Parathyroid adenoma (tissue), 2 donors: ENCODE measurements around the gene HAAO.

Source experiments
- H2AFZ ChIP-seq: fragments of 300-600 bp; sonication (generic); one replicate; pipeline ENCODE4 v1.7.0; 2017; ENCODE audit warnings: antibody characterized with exemption, mild to moderate bottlenecking
- H3K27ac ChIP-seq: fragments of 300-600 bp; sonication (generic); one replicate; pipeline ENCODE4 v1.7.0; 2017
- H3K27me3 ChIP-seq: fragments of 300-600 bp; sonication (generic); one replicate; pipeline ENCODE4 v1.7.0; 2017; ENCODE audit warnings: low read length; ENCODE audit not compliant: control insufficient read depth, insufficient read depth
- H3K36me3 ChIP-seq: fragments of 300-600 bp; sonication (generic); one replicate; pipeline ENCODE4 v1.7.0; 2017; ENCODE audit warnings: low read length; ENCODE audit not compliant: control insufficient read depth, insufficient read depth
- H3K4me1 ChIP-seq: fragments of 300-600 bp; sonication (generic); one replicate; pipeline ENCODE4 v1.7.0; 2017; ENCODE audit warnings: control low read depth
- H3K4me2 ChIP-seq: fragments of 300-600 bp; sonication (generic); one replicate; pipeline ENCODE4 v1.7.0; 2017; ENCODE audit warnings: low read length
- H3K4me3 ChIP-seq: fragments of 300-600 bp; sonication (generic); one replicate; pipeline ENCODE4 v1.7.0; 2017; ENCODE audit warnings: low read depth, low read length
- H3K79me2 ChIP-seq: fragments of 300-600 bp; sonication (generic); one replicate; pipeline ENCODE4 v1.7.0; 2017; ENCODE audit warnings: control low read depth
- H3K9ac ChIP-seq: fragments of 300-600 bp; sonication (generic); one replicate; pipeline ENCODE4 v1.7.0; 2017; ENCODE audit warnings: mild to moderate bottlenecking
- H3K9me3 ChIP-seq: fragments of 300-600 bp; sonication (generic); one replicate; pipeline ENCODE4 v1.7.0; 2017; ENCODE audit warnings: low read length; ENCODE audit not compliant: control insufficient read depth
- CTCF ChIP-seq: fragments of 300-600 bp; sonication (generic); IDR thresholded peaks from one replicate; pipeline ENCODE4 v1.7.0; 2017; ENCODE audit warnings: antibody characterized with exemption, mild to moderate bottlenecking
- donor health status: primary hyperparathyroidism.

The HAAO gene

GRCh38 chr2:42758751-42759150 is 33.6 kb downstream of the HAAO start:
- TF ChIP-seq CTCF, result no peak
- no peaks in the 10 kb centered on the region for H3K79me2 ChIP-seq
- H3K4me2 ChIP-seq, result no peak overlapping the region
- no peaks in the 10 kb centered on the region for H3K4me1 ChIP-seq
- no peaks in the 10 kb centered on the region for H3K36me3 ChIP-seq
- no peak overlapping the region for H3K9ac ChIP-seq
- no peak overlapping the region for H2AFZ ChIP-seq
- H3K4me3 ChIP-seq, result no peak overlapping the region
- H3K27ac ChIP-seq, result no peak overlapping the region
- H3K9me3 ChIP-seq, result no peaks in the 10 kb centered on the region
- H3K27me3 ChIP-seq, result no peaks in the 10 kb centered on the region

- Histone ChIP-seq H3K4me2 (no peak overlapping the region), H3K36me3 (no peaks in the 10 kb centered on the region), H3K4me1 (no peaks in the 10 kb centered on the region), H3K79me2 (no peaks in the 10 kb centered on the region), H3K9ac (no peak overlapping the region), H3K4me3 (no peak overlapping the region), H3K27ac (no peak overlapping the region), H3K27me3 (no peaks in the 10 kb centered on the region), H2AFZ (no peak overlapping the region), H3K9me3 (no peaks in the 10 kb centered on the region)
- TF ChIP-seq CTCF, result no peak
Observed at GRCh38 chr2:42757981-42758740, 34.2 kb downstream of the HAAO start.

- no peak for TF ChIP-seq CTCF
- Histone ChIP-seq H3K4me1 (no peaks in the 10 kb centered on the region), H3K36me3 (no peaks in the 10 kb centered on the region), H3K79me2 (no peaks in the 10 kb centered on the region), H3K27ac (no peak overlapping the region), H3K4me2 (no peak overlapping the region), H3K9ac (no peak overlapping the region), H3K4me3 (no peak overlapping the region), H2AFZ (no peak overlapping the region), H3K9me3 (no peaks in the 10 kb centered on the region), H3K27me3 (no peaks in the 10 kb centered on the region)
Observed at GRCh38 chr2:42756966-42757513, 35.3 kb downstream of the HAAO start.

GRCh38 chr2:42756150-42756775 is 36.1 kb downstream of the HAAO start:
- no peak for TF ChIP-seq CTCF
- Histone ChIP-seq H3K4me1 (no peaks in the 10 kb centered on the region), H3K79me2 (no peaks in the 10 kb centered on the region)

More at GRCh38 chr2:42756150-42756775, 36.1 kb downstream of the HAAO start:
- Histone ChIP-seq H3K36me3 (no peaks in the 10 kb centered on the region), H3K4me3 (no peak overlapping the region), H2AFZ (no peak overlapping the region), H3K4me2 (no peak overlapping the region), H3K9ac (no peak overlapping the region), H3K27ac (no peak overlapping the region), H3K27me3 (no peaks in the 10 kb centered on the region), H3K9me3 (no peaks in the 10 kb centered on the region)
